ENCODE data around the gene COL18A1.

The COL18A1 gene

DNA sequence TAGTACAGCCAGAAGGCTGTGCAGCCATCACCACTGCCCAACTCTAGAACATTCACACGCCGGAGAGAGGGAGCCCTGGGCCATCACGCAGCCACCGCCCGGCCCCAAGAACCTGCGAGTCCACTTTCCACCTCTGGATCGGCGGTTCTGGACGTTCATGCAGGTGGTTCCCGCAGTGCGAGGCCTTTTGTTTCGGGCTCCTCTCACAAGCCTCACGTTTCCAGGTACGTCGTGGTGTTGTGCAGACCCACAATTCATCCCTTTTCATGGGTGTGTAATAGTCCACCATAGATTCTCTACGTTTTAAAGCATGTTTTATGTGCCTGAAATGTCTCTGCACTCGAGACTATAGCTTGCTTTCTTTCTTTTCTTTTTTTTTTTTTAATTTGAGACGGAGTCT lies 23.6 kb downstream of the COL18A1 start:
- Histone ChIP-seq H3K27ac (ENCODE audit: low read depth, low read length) (no peak overlapping the region), H3K4me3 (ENCODE audit: low read depth in 1 of 2, low read length in 2 of 2) (no peak overlapping the region), H3K4me1 (ENCODE audit: control insufficient read depth in 1 of 2, insufficient read depth in 2 of 2, low read length in 2 of 2) (peaks cover under 1 to 6% of the 10 kb centered on the region in 2 donors), H3K36me3 (ENCODE audit: control insufficient read depth in 1 of 2, insufficient read depth in 2 of 2, low read length in 2 of 2) (no peaks in the 10 kb centered on the region), H3K9me3 (ENCODE audit: control insufficient read depth in 1 of 2, low read length in 2 of 2) (no peaks in the 10 kb centered on the region), H3K27me3 (ENCODE audit: control insufficient read depth in 1 of 2, insufficient read depth in 2 of 2, low read length in 2 of 2) (no peaks in the 10 kb centered on the region), H3K9ac (ENCODE audit: low read depth in 1 of 2, low read length in 2 of 2) (no peak overlapping the region)

DNA sequence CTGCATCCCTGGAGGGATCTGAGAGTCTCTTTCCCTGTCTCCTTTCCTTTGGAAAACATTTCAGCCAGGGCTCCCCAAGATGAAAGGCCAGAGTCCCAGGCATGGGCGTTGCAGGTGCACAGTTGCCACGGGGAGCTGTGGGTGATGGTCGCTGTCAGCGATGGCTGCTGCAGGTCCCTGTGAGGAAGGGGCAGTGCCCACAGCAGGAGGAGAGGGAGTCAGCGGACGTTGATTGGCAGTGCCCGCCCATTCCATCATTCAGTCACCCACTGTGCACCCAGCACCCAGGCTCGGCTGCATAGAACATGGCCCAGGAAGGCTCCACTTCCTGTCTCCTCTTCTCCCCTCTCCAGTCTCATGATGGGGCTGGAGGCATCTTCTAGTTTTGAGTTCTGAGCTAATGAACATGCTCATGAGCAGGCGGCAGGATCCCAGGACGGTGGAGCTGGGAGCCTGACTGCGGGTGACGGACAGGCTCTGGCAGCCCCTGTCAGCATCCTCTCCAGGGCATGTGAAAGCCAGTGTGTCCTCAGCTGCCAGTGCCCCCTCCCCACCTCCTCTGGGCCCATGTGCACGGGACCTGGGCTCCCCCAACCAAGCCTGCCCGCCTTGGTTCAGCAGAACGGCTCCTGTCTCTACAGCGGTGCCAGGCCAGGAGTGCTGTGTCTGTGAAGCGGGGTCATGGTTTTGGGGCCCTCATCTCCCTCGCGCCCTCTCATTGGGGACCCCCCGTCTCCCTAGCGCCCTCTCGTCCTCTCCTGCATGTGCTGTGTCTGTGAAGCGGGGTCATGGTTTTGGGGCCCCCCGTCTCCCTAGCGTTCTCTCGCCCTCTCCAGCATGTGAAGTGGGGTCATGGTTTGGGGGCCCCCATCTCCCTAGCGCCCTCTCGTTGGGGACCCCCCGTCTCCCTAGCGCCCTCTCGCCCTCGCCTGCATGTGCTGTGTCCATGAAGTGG lies 24.5 kb downstream of the COL18A1 start:
- no peak overlapping the region for H3K27ac ChIP-seq (ENCODE audit: low read depth, low read length)
- H3K9me3 ChIP-seq (ENCODE audit: control insufficient read depth in 1 of 2, low read length in 2 of 2), result no peaks in the 10 kb centered on the region
- no peak overlapping the region for H3K4me3 ChIP-seq (ENCODE audit: low read depth in 1 of 2, low read length in 2 of 2)
- H3K36me3 ChIP-seq (ENCODE audit: control insufficient read depth in 1 of 2, insufficient read depth in 2 of 2, low read length in 2 of 2), result no peaks in the 10 kb centered on the region
- H3K27me3 ChIP-seq (ENCODE audit: control insufficient read depth in 1 of 2, insufficient read depth in 2 of 2, low read length in 2 of 2), result no peaks in the 10 kb centered on the region
- H3K4me1 ChIP-seq (ENCODE audit: control insufficient read depth in 1 of 2, insufficient read depth in 2 of 2, low read length in 2 of 2), result peaks cover 3 to 6% of the 10 kb centered on the region in 2 donors
- H3K9ac ChIP-seq (ENCODE audit: low read depth in 1 of 2, low read length in 2 of 2), result no peak overlapping the region

DNA sequence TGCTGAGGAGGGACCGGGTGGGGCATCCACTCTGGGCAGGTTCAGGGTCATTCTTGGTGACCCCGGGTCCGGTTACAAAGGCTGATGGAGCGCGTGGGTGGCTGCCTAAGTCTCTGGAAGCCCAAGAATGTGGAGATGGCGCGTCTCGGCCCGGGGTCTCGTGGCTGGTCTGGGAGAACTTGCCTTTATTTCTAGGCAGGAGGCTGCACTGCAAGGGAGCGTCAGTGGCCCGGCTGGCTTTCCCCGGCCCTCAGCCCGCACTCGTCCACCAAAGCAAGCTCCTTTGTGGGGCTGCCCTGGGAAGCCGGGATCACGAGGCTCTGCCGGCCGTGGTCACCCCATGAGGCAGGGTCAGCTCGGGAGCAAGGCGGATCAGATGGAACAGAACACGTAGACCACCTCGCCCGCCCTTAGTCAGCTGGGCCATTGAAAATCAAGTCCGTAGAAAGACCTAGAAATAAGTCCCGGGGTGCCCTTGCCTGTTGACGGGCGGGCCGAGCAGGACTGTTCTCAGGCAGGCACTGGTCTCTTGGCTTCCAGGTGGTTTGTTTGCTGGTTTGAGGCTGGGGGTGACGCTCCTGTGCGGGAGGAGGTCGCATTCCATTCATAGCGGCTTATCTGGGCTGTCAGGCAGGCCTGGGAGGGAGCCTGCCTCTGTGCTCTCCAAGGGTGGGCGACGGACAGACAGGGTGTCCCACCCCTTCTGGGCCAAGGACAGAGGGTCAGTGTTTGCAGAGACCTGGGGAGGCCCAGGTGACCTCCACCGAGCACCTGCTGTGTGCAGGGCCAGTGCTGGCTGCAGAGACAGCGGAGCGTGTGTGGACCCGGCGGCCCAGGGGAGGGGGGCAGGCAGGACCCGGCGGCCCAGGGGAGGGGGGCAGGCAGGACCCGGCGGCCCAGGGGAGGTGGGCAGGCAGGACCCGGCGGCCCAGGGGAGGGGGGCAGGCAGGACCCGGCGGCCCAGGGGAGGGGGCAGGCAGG lies 25.8 kb downstream of the COL18A1 start:
- H3K4me3 ChIP-seq (ENCODE audit: low read depth in 1 of 2, low read length in 2 of 2), result no peak overlapping the region
- H3K9ac ChIP-seq (ENCODE audit: low read depth in 1 of 2, low read length in 2 of 2), result no peak overlapping the region
- H3K9me3 ChIP-seq (ENCODE audit: control insufficient read depth in 1 of 2, low read length in 2 of 2), result no peaks in the 10 kb centered on the region
- peaks cover 5 to 6% of the 10 kb centered on the region in 2 donors for H3K4me1 ChIP-seq (ENCODE audit: control insufficient read depth in 1 of 2, insufficient read depth in 2 of 2, low read length in 2 of 2)
- no peak overlapping the region for H3K27ac ChIP-seq (ENCODE audit: low read depth, low read length)
- H3K27me3 ChIP-seq (ENCODE audit: control insufficient read depth in 1 of 2, insufficient read depth in 2 of 2, low read length in 2 of 2), result no peaks in the 10 kb centered on the region
- no peaks in the 10 kb centered on the region for H3K36me3 ChIP-seq (ENCODE audit: control insufficient read depth in 1 of 2, insufficient read depth in 2 of 2, low read length in 2 of 2)

DNA sequence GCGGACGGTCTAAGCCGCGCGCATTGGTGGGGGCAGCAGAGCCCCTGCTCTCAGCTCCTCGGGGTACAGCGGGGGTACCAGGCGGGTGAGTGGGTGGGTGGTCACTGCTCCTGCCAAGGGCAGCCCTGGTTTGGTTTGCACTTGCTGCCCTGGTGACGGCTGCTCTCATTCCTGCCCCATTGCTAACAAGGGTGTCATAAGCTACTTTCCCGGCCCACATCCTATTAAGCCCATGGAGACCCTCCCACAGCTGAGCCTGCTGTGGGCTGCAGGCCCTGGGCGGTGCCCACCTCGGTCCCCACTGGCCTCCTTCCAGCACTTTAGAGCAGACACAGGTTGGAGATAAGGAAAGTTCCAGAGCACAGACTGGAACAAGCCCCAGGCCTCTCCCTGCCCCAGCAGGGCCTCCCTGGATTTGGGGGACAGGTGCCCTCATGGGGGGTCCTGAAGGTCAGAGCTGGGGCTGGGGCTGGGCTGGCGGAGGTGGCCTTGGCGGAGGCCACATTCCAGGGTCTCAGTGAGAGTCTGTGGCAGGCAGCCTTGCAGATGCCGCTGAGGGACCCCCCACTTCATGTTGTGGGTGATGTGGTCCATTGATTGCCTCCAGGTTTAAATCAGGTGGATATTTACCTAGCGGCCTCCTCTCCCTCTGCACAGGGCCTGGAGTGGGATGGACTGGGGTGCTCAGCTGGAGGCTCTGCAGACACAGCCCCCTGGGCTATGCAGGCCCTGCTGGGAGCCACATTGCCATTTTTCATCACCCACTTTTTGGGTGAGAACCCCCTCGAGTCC lies 27.0 kb downstream of the COL18A1 start:
- Histone ChIP-seq H3K36me3 (ENCODE audit: control insufficient read depth in 1 of 2, insufficient read depth in 2 of 2, low read length in 2 of 2) (no peaks in the 10 kb centered on the region), H3K27me3 (ENCODE audit: control insufficient read depth in 1 of 2, insufficient read depth in 2 of 2, low read length in 2 of 2) (no peaks in the 10 kb centered on the region), H3K9me3 (ENCODE audit: control insufficient read depth in 1 of 2, low read length in 2 of 2) (no peaks in the 10 kb centered on the region), H3K9ac (ENCODE audit: low read depth in 1 of 2, low read length in 2 of 2) (no peak overlapping the region), H3K4me1 (ENCODE audit: control insufficient read depth in 1 of 2, insufficient read depth in 2 of 2, low read length in 2 of 2) (peaks cover 9 to 10% of the 10 kb centered on the region in 2 donors), H3K27ac (ENCODE audit: low read depth, low read length) (peak overlapping the region; percentile 3), H3K4me3 (ENCODE audit: low read depth in 1 of 2, low read length in 2 of 2) (no peak overlapping the region)

DNA sequence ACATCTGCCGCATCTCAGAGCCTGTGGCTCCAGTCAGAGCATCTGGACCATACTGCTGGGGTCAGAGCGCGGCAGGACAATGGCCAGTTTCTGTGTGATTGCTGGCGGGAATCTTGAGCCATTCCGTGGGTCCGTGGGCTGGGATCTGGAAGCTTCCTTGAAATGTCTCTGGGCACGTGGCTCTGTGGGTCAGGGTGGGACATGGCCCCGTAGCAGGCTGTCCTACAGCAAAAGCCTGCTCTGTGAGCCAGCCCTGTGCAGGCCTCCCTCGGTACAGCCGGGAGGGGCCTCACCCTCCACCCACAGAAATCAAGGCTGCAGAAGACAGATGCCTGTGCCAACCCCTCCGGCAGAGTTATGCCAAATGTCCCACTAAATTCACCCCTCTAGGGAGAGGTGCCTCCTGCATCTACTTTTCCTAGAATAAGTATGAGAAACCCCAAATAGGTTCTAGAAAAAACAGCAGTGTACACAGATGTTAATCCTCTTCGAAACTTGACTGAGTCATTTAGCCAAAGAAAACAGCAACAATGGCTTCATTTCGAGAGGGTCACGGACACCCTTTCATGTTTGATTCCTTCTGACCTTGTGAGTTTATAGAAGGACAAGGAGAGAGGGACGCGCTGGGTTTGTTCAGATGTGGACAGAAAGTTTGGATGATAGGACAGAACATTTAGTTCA lies 27.8 kb downstream of the COL18A1 start:
- Histone ChIP-seq H3K4me3 (ENCODE audit: low read depth in 1 of 2, low read length in 2 of 2) (no peak overlapping the region), H3K27ac (ENCODE audit: low read depth, low read length) (no peak overlapping the region), H3K27me3 (ENCODE audit: control insufficient read depth in 1 of 2, insufficient read depth in 2 of 2, low read length in 2 of 2) (no peaks in the 10 kb centered on the region), H3K9me3 (ENCODE audit: control insufficient read depth in 1 of 2, low read length in 2 of 2) (no peaks in the 10 kb centered on the region), H3K4me1 (ENCODE audit: control insufficient read depth in 1 of 2, insufficient read depth in 2 of 2, low read length in 2 of 2) (peaks cover 9 to 10% of the 10 kb centered on the region in 2 donors), H3K36me3 (ENCODE audit: control insufficient read depth in 1 of 2, insufficient read depth in 2 of 2, low read length in 2 of 2) (no peaks in the 10 kb centered on the region), H3K9ac (ENCODE audit: low read depth in 1 of 2, low read length in 2 of 2) (no peak overlapping the region)

DNA sequence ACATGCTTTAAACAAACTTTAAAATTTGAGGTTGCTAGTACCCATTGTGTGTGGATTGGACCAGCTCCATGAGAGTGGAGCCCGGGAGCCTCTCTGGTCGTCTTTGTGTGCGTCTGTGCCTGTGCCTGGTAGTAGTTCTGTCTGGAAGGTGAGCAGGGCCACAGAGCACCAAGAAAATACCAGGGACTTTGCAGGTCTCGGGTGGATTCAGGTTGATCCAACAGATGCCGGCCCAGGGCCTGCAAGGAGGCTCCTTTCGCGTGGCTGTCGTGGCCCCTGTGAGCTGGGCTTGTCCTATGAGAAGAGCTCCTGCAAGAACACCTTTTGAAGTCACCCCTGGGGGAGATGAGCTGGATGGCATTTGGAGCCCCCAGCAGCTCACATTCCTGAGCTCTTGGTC lies 28.3 kb downstream of the COL18A1 start:
- H3K9me3 ChIP-seq (ENCODE audit: control insufficient read depth in 1 of 2, low read length in 2 of 2), result no peaks in the 10 kb centered on the region
- no peak overlapping the region for H3K4me3 ChIP-seq (ENCODE audit: low read depth in 1 of 2, low read length in 2 of 2)
- H3K27ac ChIP-seq (ENCODE audit: low read depth, low read length), result no peak overlapping the region
- H3K27me3 ChIP-seq (ENCODE audit: control insufficient read depth in 1 of 2, insufficient read depth in 2 of 2, low read length in 2 of 2), result no peaks in the 10 kb centered on the region
- no peak overlapping the region for H3K9ac ChIP-seq (ENCODE audit: low read depth in 1 of 2, low read length in 2 of 2)
- H3K36me3 ChIP-seq (ENCODE audit: control insufficient read depth in 1 of 2, insufficient read depth in 2 of 2, low read length in 2 of 2), result no peaks in the 10 kb centered on the region
- peaks cover 9 to 10% of the 10 kb centered on the region in 2 donors for H3K4me1 ChIP-seq (ENCODE audit: control insufficient read depth in 1 of 2, insufficient read depth in 2 of 2, low read length in 2 of 2)

DNA sequence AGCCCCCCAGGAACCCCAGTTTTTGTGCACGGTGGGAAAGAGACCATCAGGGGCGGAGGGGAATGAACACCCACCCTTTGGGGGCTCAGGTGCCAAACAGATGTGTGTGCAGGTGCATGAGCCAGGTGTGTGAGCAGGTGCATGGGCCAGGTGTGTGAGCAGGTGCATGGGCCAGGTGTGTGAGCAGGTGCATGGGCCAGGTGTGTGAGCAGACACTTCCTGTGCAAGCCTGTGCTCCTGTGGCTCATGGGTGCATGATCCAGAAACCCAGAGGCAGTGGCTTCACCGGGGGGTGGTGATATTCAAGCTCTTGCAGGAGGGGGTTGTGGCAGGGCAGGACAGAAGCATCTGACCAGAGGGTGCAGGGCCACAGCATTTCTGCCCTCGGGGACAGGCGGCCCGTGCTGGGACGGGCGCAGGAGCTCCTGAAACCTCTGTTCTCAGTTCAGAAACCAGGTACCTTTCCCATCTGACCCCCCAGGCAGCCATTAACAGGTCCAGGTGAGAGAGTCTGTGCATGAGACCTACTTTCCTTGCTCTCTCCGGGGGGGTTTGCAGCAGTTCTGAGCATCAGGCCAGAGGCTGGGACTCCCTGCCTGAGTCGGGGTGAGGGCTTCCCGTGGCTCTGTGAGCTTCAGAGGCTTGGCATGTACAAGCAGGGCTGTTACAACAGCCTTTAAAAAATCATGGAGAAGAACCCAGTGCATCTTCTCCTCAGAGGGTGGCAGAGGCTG lies 29.1 kb downstream of the COL18A1 start:
- Histone ChIP-seq H3K36me3 (ENCODE audit: control insufficient read depth in 1 of 2, insufficient read depth in 2 of 2, low read length in 2 of 2) (no peaks in the 10 kb centered on the region), H3K27me3 (ENCODE audit: control insufficient read depth in 1 of 2, insufficient read depth in 2 of 2, low read length in 2 of 2) (no peaks in the 10 kb centered on the region), H3K27ac (ENCODE audit: low read depth, low read length) (no peak overlapping the region), H3K9ac (ENCODE audit: low read depth in 1 of 2, low read length in 2 of 2) (no peak overlapping the region), H3K4me1 (ENCODE audit: control insufficient read depth in 1 of 2, insufficient read depth in 2 of 2, low read length in 2 of 2) (peaks cover 9 to 14% of the 10 kb centered on the region in 2 donors), H3K9me3 (ENCODE audit: control insufficient read depth in 1 of 2, low read length in 2 of 2) (no peaks in the 10 kb centered on the region), H3K4me3 (ENCODE audit: low read depth in 1 of 2, low read length in 2 of 2) (no peak overlapping the region)

DNA sequence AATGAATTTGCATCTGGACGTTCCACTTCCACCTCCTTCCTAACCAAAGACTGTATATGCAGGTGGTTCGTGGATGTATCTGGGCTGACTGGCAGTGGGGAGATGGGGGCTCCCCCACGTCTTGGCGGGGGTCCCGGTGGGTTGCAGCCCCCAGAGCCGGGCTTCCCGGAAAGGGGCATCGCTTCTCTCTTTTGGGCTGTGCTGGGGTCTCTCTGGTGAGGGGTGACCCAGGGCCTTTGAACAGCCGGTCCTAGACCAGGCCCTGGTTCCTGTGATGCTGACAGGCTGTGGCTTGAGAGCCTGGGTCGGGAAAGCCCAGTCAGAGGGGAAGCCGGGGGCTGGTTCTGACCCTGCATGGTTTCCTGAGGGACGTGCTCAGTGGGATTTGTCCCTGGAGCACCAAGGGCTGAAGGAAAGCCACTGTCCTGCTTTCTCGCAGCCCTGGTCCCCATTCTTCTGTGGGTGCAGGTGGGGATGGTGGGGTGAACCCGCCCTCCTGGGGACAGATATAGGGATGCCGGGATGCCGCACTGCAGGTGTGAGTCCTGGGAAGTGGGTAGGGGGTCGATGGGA lies 29.8 kb downstream of the COL18A1 start:
- no peaks in the 10 kb centered on the region for H3K9me3 ChIP-seq (ENCODE audit: control insufficient read depth in 1 of 2, low read length in 2 of 2)
- H3K27ac ChIP-seq (ENCODE audit: low read depth, low read length), result no peak overlapping the region
- H3K9ac ChIP-seq (ENCODE audit: low read depth in 1 of 2, low read length in 2 of 2), result no peak overlapping the region
- peaks cover 9 to 18% of the 10 kb centered on the region in 2 donors for H3K4me1 ChIP-seq (ENCODE audit: control insufficient read depth in 1 of 2, insufficient read depth in 2 of 2, low read length in 2 of 2)
- no peaks in the 10 kb centered on the region for H3K27me3 ChIP-seq (ENCODE audit: control insufficient read depth in 1 of 2, insufficient read depth in 2 of 2, low read length in 2 of 2)
- H3K36me3 ChIP-seq (ENCODE audit: control insufficient read depth in 1 of 2, insufficient read depth in 2 of 2, low read length in 2 of 2), result no peaks in the 10 kb centered on the region
- H3K4me3 ChIP-seq (ENCODE audit: low read depth in 1 of 2, low read length in 2 of 2), result no peak overlapping the region
